Activated T-helper 1 cell treated with anti-CD3 and anti-CD28 coated beads, Interleukin-12 subunit alpha, Interleukin-12 subunit beta, Interleukin-2, Interleukin-4 antibody, amounts not matched to agents 30 ng/mL and 10 ng/mL and 1 ng/mL, durations not matched to agents 14 hours and 24 hours and 36 hours (primary cell): Measurements from ENCODE around the gene LIMS1. TPM values are rescaled to one million over a fixed set of nuclear protein-coding genes. Genes with fewer than 3 reads are reported as not detected.
"Not testable (repeated sequence)": the region's sequence is repeated elsewhere in the genome, so short reads cannot be mapped to it uniquely, and the experiment has no call there.

Source experiments
- DNase-seq: peaks from one replicate; pipeline ENCODE4 v3.0.0; 2021; ENCODE audit warnings: low spot score
- H3K27ac Mint-ChIP-seq: one replicate; pipeline ENCODE4 v1.8.0; 2021; ENCODE audit warnings: mild to moderate bottlenecking, mixed read lengths
- H3K27me3 Mint-ChIP-seq: one replicate; pipeline ENCODE4 v1.8.0; 2022; ENCODE audit warnings: mild to moderate bottlenecking, moderate library complexity, mixed read lengths; ENCODE audit not compliant: insufficient read depth
- H3K36me3 Mint-ChIP-seq: one replicate; pipeline ENCODE4 v1.8.0; 2021; ENCODE audit warnings: low read depth, mixed read lengths
- H3K4me1 Mint-ChIP-seq: one replicate; pipeline ENCODE4 v1.8.0; 2021; ENCODE audit warnings: low read depth, mixed read lengths
- H3K4me3 Mint-ChIP-seq: one replicate; pipeline ENCODE4 v1.8.0; 2021; ENCODE audit warnings: mild to moderate bottlenecking, moderate library complexity, mixed read lengths
- H3K9me3 Mint-ChIP-seq: one replicate; pipeline ENCODE4 v1.8.0; 2021; ENCODE audit warnings: mixed read lengths
- intact Hi-C: fragments of 100-400 bp; cut with micrococcal nuclease; formaldehyde crosslinking; loops from one replicate; pipeline ENCODE4 v1.15.1; 2024
- total RNA-seq: library from RNA; stranded (reverse); gene quantifications from 2 replicates; pipeline ENCODE4 v1.2.3, GENCODE V29; 2022

LIMS1 gene
- total RNA-seq, 1 donor from 2014 or later: 69.6 TPM

- peak overlapping the region; percentile 20 for H3K27ac Mint-ChIP-seq
- no peak overlapping the region for H3K4me3 Mint-ChIP-seq
- H3K4me1 Mint-ChIP-seq: peaks cover 5% of the 10 kb centered on the region
- no peak for DNase-seq
- no peaks in the 10 kb centered on the region for H3K27me3 Mint-ChIP-seq
- no peaks in the 10 kb centered on the region for H3K36me3 Mint-ChIP-seq
- intact Hi-C loops: no loop called here
- H3K9me3 Mint-ChIP-seq: no peaks in the 10 kb centered on the region
These were observed 21.3 kb downstream of the LIMS1 start for GRCh38 chr2:108555572-108555971.

DNA sequence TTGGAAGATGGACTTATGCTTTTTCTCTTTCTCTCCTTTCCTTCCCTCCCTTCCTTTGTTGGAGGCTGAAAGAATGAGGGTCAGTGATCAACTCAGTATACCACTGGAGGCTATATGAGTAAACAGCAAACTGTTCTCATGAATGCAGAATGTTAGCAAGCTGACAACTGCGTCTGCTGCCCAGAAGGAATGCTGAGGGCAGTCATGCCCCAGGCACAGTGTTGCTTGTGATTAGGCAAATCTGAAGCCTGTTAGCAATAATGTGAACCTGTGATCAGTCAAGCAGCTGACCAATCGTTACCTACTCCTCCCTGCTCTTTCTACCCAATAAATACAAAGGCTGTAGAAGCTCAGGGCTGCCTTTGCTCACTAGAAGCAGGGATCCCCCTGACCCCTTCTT, 22.3 kb downstream of the LIMS1 start:
- not testable (repeated sequence) for H3K9me3 Mint-ChIP-seq, H3K4me3 Mint-ChIP-seq

GRCh38 chr2:108560241-108560811, 26.1 kb downstream of the LIMS1 start:
- no peaks in the 10 kb centered on the region for H3K9me3 Mint-ChIP-seq
- no peak for DNase-seq
- peaks cover 2% of the 10 kb centered on the region for H3K27me3 Mint-ChIP-seq
- no peak overlapping the region for H3K4me3 Mint-ChIP-seq
- H3K27ac Mint-ChIP-seq: no peak overlapping the region
- H3K4me1 Mint-ChIP-seq: peaks cover 8% of the 10 kb centered on the region
- intact Hi-C loops: no loop called here
- H3K36me3 Mint-ChIP-seq: no peaks in the 10 kb centered on the region

More for the DNA sequence above, 22.3 kb downstream of the LIMS1 start:
- H3K36me3 Mint-ChIP-seq, H3K27ac Mint-ChIP-seq, H3K4me1 Mint-ChIP-seq, H3K27me3 Mint-ChIP-seq, intact Hi-C loops, DNase-seq: not testable (repeated sequence)

GRCh38 chr2:108560895-108561530, 26.7 kb downstream of the LIMS1 start:
- Mint-ChIP-seq H3K9me3 (no peaks in the 10 kb centered on the region), H3K27ac (no peak overlapping the region), H3K36me3 (no peaks in the 10 kb centered on the region), H3K4me3 (no peak overlapping the region), H3K27me3 (peaks cover 2% of the 10 kb centered on the region), H3K4me1 (peaks cover 11% of the 10 kb centered on the region)
- intact Hi-C loops: no loop called here
- no peak for DNase-seq

- H3K27ac Mint-ChIP-seq: no peak overlapping the region
- no peaks in the 10 kb centered on the region for H3K36me3 Mint-ChIP-seq
- no peak overlapping the region for H3K4me3 Mint-ChIP-seq
- intact Hi-C loops: no loop called here
- DNase-seq: no peak
- H3K9me3 Mint-ChIP-seq: no peaks in the 10 kb centered on the region
- peaks cover 21% of the 10 kb centered on the region for H3K4me1 Mint-ChIP-seq
- H3K27me3 Mint-ChIP-seq: peaks cover 2% of the 10 kb centered on the region
These were observed 28.0 kb downstream of the LIMS1 start for GRCh38 chr2:108562274-108562673.

DNA sequence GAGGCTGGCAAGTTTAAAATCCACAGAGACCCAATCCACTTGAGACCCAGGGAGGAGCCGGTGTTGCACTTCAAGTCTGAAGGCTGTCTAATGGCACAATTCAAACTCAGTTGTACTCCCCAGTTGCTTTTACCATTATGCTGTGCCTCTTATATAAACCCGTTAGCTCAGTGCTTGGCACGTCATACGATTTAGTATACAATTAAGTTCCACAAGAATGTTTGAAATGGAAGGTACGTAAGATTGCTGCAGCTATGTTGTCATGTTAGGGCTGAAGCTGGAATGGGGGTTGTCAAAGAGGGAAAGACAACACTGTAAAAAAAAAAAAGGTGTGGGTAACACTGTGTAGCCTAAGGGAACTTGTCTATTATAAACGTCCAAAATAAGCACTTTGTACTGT, 30.2 kb downstream of the LIMS1 start:
- DNase-seq: no peak
- no peak overlapping the region for H3K27ac Mint-ChIP-seq
- no peak overlapping the region for H3K4me3 Mint-ChIP-seq
- intact Hi-C loops: loop anchor here (2.0 kb wide), 1 partner anchor 30 kb away; the partner anchor contains the start of gene LIMS1
- peaks cover 2% of the 10 kb centered on the region for H3K27me3 Mint-ChIP-seq
- no peaks in the 10 kb centered on the region for H3K9me3 Mint-ChIP-seq
- H3K36me3 Mint-ChIP-seq: no peaks in the 10 kb centered on the region
- peaks cover 21% of the 10 kb centered on the region for H3K4me1 Mint-ChIP-seq

DNA sequence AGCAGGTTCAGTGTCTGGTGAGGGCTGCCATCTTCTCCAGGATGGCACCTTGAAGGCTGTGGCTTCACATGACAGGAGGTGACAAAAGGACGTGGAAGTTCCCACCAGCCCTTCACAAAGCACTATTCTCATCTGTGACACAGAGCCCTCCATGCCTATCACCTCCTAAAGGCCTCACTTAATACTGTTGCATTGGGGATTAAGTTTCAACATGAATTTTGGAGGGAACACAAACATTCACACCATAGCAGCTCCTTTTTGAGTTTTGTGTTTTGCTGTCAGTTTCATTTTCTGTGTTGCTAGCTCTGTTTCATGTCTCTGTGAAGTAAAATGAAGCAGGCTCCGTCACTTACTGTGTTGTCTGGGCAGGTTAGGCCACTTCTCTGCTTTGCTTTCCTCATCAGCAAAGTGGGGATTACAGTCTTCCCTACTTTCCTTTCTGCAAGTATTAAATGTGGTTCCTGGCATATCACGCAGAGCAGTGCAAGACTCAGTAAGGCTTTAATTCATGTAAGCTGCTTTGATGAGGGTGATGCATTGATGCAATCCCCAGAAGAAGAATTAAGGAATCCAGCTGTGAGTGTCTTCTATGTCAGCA, 31.6 kb downstream of the LIMS1 start:
- Mint-ChIP-seq H3K4me1 (peaks cover 21% of the 10 kb centered on the region), H3K27ac (peak overlapping the region; percentile 65), H3K4me3 (peak overlapping the region; percentile 37), H3K27me3 (peaks cover 2% of the 10 kb centered on the region), H3K36me3 (no peaks in the 10 kb centered on the region), H3K9me3 (no peaks in the 10 kb centered on the region)
- DNase-seq: no peak
- intact Hi-C loops: loop anchor here (2.0 kb wide), 1 partner anchor 31 kb away; the partner anchor contains the start of gene LIMS1

- intact Hi-C loops: no loop called here
These were observed 36.1 kb downstream of the LIMS1 start for GRCh38 chr2:108570416-108570815.

GRCh38 chr2:108571286-108571685, 37.0 kb downstream of the LIMS1 start:
- Mint-ChIP-seq H3K4me1 (peaks cover 38% of the 10 kb centered on the region), H3K36me3 (no peaks in the 10 kb centered on the region), H3K9me3 (no peaks in the 10 kb centered on the region), H3K27me3 (no peaks in the 10 kb centered on the region), H3K27ac (no peak overlapping the region), H3K4me3 (no peak overlapping the region)
- DNase-seq: no peak
- intact Hi-C loops: no loop called here

More at GRCh38 chr2:108570416-108570815, 36.1 kb downstream of the LIMS1 start:
- H3K4me3 Mint-ChIP-seq: no peak overlapping the region
- H3K27ac Mint-ChIP-seq: no peak overlapping the region
- DNase-seq: no peak
- no peaks in the 10 kb centered on the region for H3K27me3 Mint-ChIP-seq
- H3K4me1 Mint-ChIP-seq: peaks cover 42% of the 10 kb centered on the region
- no peaks in the 10 kb centered on the region for H3K9me3 Mint-ChIP-seq
- no peaks in the 10 kb centered on the region for H3K36me3 Mint-ChIP-seq

- no peak for DNase-seq
- H3K4me1 Mint-ChIP-seq: peaks cover 31% of the 10 kb centered on the region
- H3K27me3 Mint-ChIP-seq: no peaks in the 10 kb centered on the region
- intact Hi-C loops: no loop called here
- H3K9me3 Mint-ChIP-seq: no peaks in the 10 kb centered on the region
- no peaks in the 10 kb centered on the region for H3K36me3 Mint-ChIP-seq
- H3K27ac Mint-ChIP-seq: no peak overlapping the region
- H3K4me3 Mint-ChIP-seq: no peak overlapping the region
These were observed 38.8 kb downstream of the LIMS1 start for GRCh38 chr2:108573061-108573460.

- no peak for DNase-seq
- Mint-ChIP-seq H3K27me3 (no peaks in the 10 kb centered on the region), H3K9me3 (no peaks in the 10 kb centered on the region), H3K27ac (no peak overlapping the region), H3K4me1 (peaks cover 31% of the 10 kb centered on the region), H3K36me3 (no peaks in the 10 kb centered on the region), H3K4me3 (no peak overlapping the region)
- intact Hi-C loops: no loop called here
These were observed 40.1 kb downstream of the LIMS1 start for GRCh38 chr2:108574332-108574731.

DNA sequence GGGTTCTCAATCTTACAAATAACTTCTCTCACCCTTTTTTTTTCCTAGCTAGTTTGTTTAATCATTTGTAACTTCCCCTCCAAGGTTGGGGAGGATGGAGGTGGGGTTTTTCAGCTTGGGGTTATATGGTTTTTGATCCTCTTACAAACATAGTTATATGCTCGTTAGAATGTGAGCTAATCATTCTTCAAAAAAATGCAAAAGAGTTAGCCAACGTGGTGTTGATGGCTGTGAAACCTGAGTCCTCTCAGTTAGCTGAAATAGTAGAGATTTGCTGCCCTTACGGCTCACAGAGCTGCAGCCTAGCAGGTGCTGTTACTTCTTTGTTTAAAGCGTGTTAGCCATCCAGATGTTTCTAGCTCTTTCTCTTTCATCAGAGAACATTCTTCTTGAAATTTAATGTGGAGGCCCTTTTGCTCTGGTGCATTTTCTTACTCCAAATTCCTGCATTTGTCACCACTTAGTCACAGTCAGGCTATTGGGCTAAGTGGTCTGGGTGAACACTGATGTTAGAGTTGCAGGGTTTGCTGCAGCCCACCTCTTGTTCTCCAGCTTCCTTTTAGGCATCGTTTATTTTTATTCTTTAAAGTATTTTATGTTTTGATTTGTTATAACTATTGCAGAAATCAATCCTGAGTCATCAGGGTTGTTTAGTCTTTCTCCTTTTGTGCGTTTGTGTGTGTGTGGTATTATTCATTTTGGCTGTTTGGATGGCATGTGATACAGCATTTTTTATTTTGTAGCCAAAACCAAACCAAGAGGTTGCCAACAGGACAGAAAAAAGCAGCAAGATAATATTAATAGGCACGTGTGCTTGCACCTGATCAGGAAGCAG, 41.1 kb downstream of the LIMS1 start:
- Mint-ChIP-seq H3K4me1 (peaks cover 40% of the 10 kb centered on the region), H3K36me3 (no peaks in the 10 kb centered on the region), H3K27me3 (no peaks in the 10 kb centered on the region), H3K9me3 (no peaks in the 10 kb centered on the region), H3K27ac (peak overlapping the region; percentile 46), H3K4me3 (no peak overlapping the region)
- intact Hi-C loops: no loop called here
- DNase-seq: no peak

DNA sequence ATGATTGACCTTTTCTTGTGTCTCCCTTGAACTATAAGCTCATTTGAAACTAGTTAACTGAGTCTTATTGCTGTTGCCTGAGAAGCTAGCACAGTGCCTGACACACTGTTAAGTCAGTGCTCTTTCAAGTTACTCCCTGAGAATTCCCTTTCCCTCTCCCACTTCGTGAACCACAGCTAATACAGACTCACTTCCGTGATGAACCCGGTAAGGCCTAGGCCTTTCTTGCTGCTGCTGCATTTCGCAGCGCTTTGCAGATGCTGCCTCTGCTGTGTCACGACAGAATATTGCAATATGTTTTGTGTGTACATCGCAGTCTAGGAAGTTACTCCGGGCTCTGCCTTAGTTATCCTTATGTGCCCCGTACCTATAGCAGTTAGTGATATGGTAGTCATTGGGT, 42.8 kb downstream of the LIMS1 start:
- H3K27ac Mint-ChIP-seq: no peak overlapping the region

More for the DNA sequence above, 42.8 kb downstream of the LIMS1 start:
- no peak overlapping the region for H3K4me3 Mint-ChIP-seq
- H3K9me3 Mint-ChIP-seq: no peaks in the 10 kb centered on the region
- H3K4me1 Mint-ChIP-seq: peaks cover 50% of the 10 kb centered on the region
- H3K27me3 Mint-ChIP-seq: no peaks in the 10 kb centered on the region
- no peaks in the 10 kb centered on the region for H3K36me3 Mint-ChIP-seq
- intact Hi-C loops: no loop called here
- no peak for DNase-seq
